Activated T-helper 1 cell treated with anti-CD3 and anti-CD28 coated beads, Interleukin-2, amount 50 U/mL, for 16 hours (primary cell): ENCODE measurements around the gene RAB40C.

Experiments
- DNase-seq, 2 donors: peaks; one replicate each; pipeline ENCODE4 v3.0.0-alpha.2; 2020; ENCODE audit warnings: low read depth in 1 of 2, low spot score in 1 of 2

Gene RAB40C, protein sequence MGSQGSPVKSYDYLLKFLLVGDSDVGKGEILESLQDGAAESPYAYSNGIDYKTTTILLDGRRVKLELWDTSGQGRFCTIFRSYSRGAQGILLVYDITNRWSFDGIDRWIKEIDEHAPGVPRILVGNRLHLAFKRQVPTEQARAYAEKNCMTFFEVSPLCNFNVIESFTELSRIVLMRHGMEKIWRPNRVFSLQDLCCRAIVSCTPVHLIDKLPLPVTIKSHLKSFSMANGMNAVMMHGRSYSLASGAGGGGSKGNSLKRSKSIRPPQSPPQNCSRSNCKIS

DNA sequence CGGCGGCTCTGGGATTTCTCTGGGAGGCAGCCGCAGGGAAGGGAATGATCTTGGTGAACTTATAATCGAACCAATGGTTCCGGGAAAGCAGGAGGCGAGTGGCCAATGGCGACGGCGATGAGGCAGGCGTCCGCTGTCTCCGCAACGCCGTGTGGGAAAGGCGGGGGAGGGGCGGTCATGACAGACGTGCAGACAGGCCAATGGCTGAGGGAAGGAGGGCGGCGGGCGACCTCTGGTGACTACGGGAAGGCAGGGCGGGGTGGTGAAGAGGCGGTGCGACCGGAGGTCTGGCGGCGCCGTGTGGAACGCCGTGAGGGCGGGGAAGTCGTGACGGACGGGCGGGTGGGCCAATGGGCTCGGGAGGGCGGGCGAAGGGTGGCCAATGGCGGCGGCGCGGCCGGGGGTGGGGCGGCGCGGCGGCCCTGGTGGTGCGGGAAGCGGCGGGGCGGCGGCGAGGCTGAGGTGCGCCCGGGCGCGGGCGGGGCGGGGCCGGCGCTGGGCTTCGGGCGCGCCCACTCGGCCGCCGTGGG is at the start of gene RAB40C:
RAB40C (plus strand) TSS at position 409 of the 530 bp plus-strand sequence. CDS start 226 bp downstream, outside the sequence.
- peak; percentile 98 to 99 for DNase-seq

DNA sequence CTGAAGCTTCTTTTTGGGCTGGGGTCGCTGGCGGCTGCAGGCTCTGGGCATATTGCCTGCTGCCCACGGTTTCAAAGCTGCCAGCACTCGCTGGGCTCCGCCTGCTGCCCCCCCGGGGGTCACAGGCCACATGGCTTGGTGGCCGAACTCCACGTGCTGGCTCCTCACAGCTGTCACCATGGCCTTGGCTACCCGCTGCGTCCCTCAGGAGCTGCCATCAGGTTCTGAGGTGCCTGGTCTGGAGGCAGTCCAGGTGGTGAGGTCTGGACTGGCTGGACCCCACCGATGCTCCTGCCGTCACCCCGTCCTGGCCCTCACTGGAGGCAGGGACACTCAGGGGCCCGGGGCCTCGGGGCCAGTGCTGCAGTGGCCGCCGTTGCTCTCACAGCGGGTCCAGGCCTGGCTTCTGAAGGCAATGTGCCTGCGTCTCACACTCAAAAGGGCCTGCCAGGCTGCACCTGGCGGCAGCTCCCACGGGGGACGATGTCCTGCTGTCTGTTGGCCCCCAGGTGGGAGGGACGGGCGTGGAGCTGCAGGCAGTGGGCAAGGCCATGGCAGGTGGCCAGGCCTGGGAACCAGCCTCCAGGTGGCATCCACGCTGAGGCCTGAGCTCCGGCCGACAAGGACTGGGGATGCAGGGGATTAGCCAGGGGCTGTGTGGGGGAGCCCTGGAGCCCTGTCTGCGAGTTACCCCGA is 49.1 kb upstream of the RAB40C start:
- DNase-seq: no peak

- no peak for DNase-seq
Observed at GRCh38 chr16:543301-544164, 46.3 kb upstream of the RAB40C start.

- no peak for DNase-seq
Observed at GRCh38 chr16:544517-544916, 45.3 kb upstream of the RAB40C start.

GRCh38 chr16:546909-547770 is 42.7 kb upstream of the RAB40C start:
- DNase-seq: no peak

DNA sequence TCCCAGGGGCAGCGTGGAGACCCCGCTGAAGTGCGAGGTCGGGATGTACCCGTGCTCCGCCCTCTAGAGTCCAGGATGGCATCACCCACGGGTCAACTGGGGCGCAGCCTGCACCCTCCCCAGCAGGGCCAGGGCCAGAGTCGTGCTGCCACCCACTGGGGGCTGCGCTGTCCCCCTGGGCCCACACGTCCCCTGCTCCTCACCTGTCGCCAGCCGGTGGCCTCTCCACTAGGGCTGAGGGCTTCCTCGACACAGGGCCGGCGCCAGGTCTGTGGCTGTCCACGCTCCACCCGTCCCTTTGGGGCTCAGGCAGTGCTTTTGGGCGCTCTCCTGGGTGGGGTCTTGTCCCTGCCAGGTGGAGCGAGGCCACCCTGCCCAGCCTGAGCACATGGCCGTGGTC is 41.3 kb upstream of the RAB40C start:
- DNase-seq: no peak

DNA sequence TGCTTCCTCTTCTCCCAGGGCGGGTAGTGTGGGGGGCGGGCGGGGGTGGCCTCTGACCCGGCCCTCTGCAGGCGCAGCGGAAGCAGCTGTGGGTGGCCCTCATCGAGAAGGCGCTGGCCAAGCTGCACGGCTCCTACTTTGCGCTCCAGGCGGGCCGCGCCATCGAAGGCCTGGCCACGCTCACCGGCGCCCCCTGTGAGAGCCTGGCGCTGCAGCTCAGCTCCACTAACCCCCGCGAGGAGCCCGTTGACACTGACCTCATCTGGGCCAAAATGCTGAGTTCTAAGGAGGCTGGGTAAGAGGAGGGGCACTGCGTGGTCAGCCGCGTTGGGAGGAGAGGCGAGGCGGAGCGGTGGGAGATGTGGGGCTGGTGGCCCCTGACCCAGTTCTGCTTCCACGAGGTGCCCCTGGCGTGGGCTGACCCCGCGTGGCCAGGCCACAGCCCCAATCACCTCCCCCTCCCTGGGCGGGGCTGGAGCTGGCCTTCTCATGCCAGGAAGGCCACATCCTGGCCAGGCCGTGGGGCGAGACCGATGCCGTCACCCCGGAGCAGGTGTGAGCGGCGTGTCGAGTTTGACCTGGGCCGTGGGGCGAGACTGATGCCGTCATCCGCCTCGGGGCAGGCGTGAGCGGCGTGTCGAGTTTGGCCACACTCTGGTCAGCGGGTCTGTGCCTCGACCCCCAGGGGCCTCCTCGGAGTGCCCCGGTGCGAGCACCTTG is 40.2 kb upstream of the RAB40C start:
- DNase-seq: no peak

GRCh38 chr16:551210-551609 is 38.7 kb upstream of the RAB40C start:
- DNase-seq: no peak

- no peak for DNase-seq
Observed at GRCh38 chr16:552171-552570, 37.7 kb upstream of the RAB40C start.

- DNase-seq: no peak
Observed at GRCh38 chr16:553601-554296, 36.1 kb upstream of the RAB40C start.

DNA sequence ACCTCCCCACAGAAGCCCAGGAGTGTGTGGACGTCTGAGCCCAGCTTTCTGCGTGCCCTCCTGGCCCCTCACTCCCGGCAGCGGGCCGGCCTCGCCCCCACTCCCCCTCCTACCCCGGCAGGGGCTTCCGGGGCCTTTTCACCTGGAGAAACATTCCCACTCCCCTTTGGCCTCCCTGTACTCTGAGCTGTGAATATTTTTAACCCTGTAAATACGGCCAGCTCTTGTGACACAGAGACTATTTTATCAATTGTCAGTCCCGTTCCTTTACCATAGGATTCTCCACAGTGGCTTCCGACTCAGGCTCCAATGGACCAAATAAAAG is 35.6 kb upstream of the RAB40C start:
- no peak for DNase-seq

DNA sequence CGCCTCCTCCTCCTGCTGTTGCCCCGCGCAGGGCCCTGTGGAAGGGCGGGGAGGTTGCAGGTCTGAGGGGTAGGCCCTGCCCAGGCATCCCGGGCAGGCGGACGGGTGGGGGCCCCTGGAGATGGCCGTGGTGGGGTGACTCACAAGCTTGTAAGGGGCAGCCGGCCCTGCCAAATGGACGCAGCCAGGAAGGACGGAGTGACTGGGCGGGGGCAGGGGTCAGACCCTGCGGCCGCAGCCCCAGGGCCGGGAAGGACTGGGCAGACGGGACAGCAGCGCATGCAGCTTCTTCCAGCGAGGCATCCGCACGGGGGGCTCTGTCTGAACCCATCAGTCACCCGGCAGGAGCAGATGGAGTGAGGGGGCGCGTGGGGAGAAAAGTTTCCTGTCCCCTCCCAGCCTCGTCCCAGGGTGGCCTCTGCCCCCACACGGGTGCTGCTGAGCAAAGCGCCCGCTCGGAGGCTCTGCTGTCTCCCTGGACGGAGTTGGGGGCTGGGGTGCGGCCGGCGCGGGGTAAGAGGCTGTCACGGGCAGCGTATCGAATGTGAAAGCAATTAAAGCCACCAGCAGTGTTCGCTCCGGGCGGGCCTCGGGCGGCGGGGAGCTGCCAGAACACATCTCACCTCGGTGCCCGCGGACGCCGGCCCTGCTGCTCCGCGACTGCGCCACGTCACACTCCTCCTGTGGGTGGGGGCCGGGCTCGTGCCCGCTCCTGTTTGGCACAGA is 35.1 kb upstream of the RAB40C start:
- no peak for DNase-seq

- DNase-seq: no peak
Observed at GRCh38 chr16:555528-556473, 34.1 kb upstream of the RAB40C start.

- DNase-seq: no peak
Observed at GRCh38 chr16:556474-557173, 33.2 kb upstream of the RAB40C start.

- DNase-seq: no peak
Observed at GRCh38 chr16:557463-558297, 32.2 kb upstream of the RAB40C start.

DNA sequence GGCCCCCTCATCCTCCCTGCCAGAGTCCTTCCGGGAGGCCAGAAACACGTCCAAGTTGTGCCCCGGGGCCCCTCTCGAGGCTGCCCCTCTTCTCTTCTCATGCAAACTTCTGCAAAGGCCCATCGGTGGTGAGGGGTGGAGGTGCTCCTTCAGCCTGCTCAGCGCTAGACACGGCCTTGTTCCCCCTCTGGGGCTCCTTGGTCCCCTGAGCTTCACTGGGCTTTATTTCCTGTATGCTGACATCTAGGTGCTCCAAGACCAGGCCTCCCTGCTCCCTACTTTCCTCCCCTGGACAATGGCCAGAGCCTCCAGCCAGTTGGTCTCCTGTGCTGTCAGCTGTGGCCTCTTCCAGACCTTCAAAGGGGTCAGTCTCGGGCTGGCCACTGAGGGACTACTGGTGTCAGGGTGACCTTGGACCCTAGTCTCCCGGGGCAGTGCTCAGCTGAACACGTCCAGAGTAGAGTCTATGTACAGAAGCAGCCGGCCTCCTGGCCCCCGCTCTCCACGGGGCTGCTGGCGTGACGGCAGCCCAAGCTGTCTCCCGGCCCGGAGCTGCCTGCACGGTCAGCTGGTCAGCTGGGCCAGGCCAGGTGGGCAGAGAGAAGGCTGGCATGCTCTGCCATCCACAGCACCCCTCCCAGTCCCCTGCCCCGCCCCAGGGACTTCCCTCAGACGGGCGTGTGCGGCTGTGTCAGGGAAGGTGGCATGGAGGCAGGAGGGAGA is 31.4 kb upstream of the RAB40C start:
- DNase-seq: no peak
